UCSD-AML1 (cell line): ENCODE data around the gene SNAPIN.

ENCODE experiments used
- DNase-seq: peaks from one replicate; lab custom pipeline; 2025; ENCODE audit not compliant: unreplicated experiment; lab: John Stamatoyannopoulos, UW

Gene SNAPIN

GRCh38 chr1:153699768-153700167 is 41.3 kb downstream of the SNAPIN start:
- DNase-seq: no peak

- DNase-seq: no peak
These were observed 47.0 kb downstream of the SNAPIN start for GRCh38 chr1:153705484-153705883.

- no peak for DNase-seq
These were observed 52.5 kb downstream of the SNAPIN start for GRCh38 chr1:153711026-153711425.
